Gastroesophageal sphincter (tissue), 4 donors: ENCODE data around the gene SLC29A2. TPM values are rescaled to one million over a fixed set of nuclear protein-coding genes. Genes with fewer than 3 reads are reported as not detected.

Experiments used
- ATAC-seq: fragments of 150-250 bp; one replicate; pipeline ENCODE4 v1.9.1; 2016; ENCODE audit warnings: mild to moderate bottlenecking, moderate library complexity
- H3K27ac ChIP-seq, 4 donors: fragments of 200-600 bp; sonication (generic) in 3 of 4; 1 replicate in 3 of 4; 2 replicates in 1 of 4; pipeline ENCODE4 v1.5.1; 2016 to 2019
- H3K27me3 ChIP-seq: fragments of 200-600 bp; sonication (generic); one replicate; pipeline ENCODE4 v1.5.1; 2019
- H3K36me3 ChIP-seq, 2 donors: fragments of 200-600 bp; sonication (generic); one replicate each; pipeline ENCODE4 v1.5.1; 2019; ENCODE audit warnings: control low read depth in 1 of 2
- H3K4me1 ChIP-seq, 3 donors: fragments of 200-600 bp; sonication (generic); 1 replicate in 2 of 3; 2 replicates in 1 of 3; pipeline ENCODE4 v1.5.1; 2016 to 2019; ENCODE audit warnings: control low read depth in 2 of 3
- H3K4me3 ChIP-seq, 2 donors: fragments of 200-600 bp; sonication (generic); one replicate each; pipeline ENCODE4 v1.5.1; 2019; ENCODE audit warnings: mild to moderate bottlenecking in 1 of 2, moderate library complexity in 1 of 2
- H3K9me3 ChIP-seq, 3 donors: fragments of 200-600 bp; sonication (generic); one replicate each; pipeline ENCODE4 v1.5.1; 2017 to 2019; ENCODE audit warnings: control low read depth in 2 of 3
- CTCF ChIP-seq, 4 experiments: fragments of 200-600 bp in 2 of 4; fragments of 450-650 bp in 2 of 4; sonication (generic) in 1 of 4; IDR thresholded peaks; one replicate each; pipeline ENCODE4 v1.5.1; 2017 to 2019; ENCODE audit warnings: antibody characterized with exemption in 4 of 4, mild to moderate bottlenecking in 2 of 4, moderate library complexity in 2 of 4
- EP300 ChIP-seq: sonication (generic); formaldehyde crosslinking; IDR thresholded peaks from one replicate; pipeline ENCODE4 v1.6.1; 2017; ENCODE audit warnings: antibody characterized with exemption, mild to moderate bottlenecking
- POLR2A ChIP-seq, 2 donors: fragments of 450-650 bp; IDR thresholded peaks; one replicate each; pipeline ENCODE4 v1.6.1; 2017; ENCODE audit warnings: antibody characterized with exemption in 2 of 2, mild to moderate bottlenecking in 2 of 2, moderate library complexity in 1 of 2
- POLR2AphosphoS5 ChIP-seq: sonication (generic); formaldehyde crosslinking; IDR thresholded peaks from one replicate; pipeline ENCODE4 v1.6.1; 2017; ENCODE audit warnings: antibody characterized with exemption
- WGBS, 2 donors: methylation state at CpG; one replicate each; pipeline ENCODE4 v1.1.5; 2018; ENCODE audit warnings: low coverage in 1 of 2; 5-methylcytosine and 5-hydroxymethylcytosine counted together
- total RNA-seq, 4 donors: library from RNA; depleted of rRNA; stranded (reverse); fragments of >200 nt; gene quantifications; one replicate each; pipeline ENCODE4 v1.1.0, GENCODE V29; 2016

SLC29A2 gene
- total RNA-seq, 4 donors from 2014 or later, result 0.27 to 3.2 (median 1.2) TPM

- no peaks in the 10 kb centered on the region for H3K9me3 ChIP-seq
- no peak for TF ChIP-seq CTCF (IDR thresholded peaks at IDR 0.05)
- TF ChIP-seq EP300, result no peak
- no peak for TF ChIP-seq POLR2A (IDR thresholded peaks at IDR 0.05)
- TF ChIP-seq POLR2AphosphoS5, result no peak
- H3K27ac ChIP-seq, result peak overlapping the region in 3 of 4 donors; percentile 55 to 73 (median 72)
- H3K36me3 ChIP-seq, result peaks cover 0 to 72% of the 10 kb centered on the region in 2 donors
- H3K27me3 ChIP-seq, result no peaks in the 10 kb centered on the region
- peak; percentile 14 for ATAC-seq
- 11% methylated on average over 3 of the region's 35 CpGs; no CpG with 5 or more reads in 1 of the 2 donors for WGBS, 2 donors
- H3K4me3 ChIP-seq, result peak overlapping the region; percentile 33 to 60
- H3K4me1 ChIP-seq, result peaks cover 0 to 32% (median 22%) of the 10 kb centered on the region in 3 donors
Measured at GRCh38 chr11:66335531-66336233, 35.9 kb downstream of the SLC29A2 start.

- H3K4me3 ChIP-seq, result peak overlapping the region in 1 of 2 donors; percentile 60
- WGBS, 2 donors, result no CpG with 5 or more reads among the region's 42 CpGs
- no peak for TF ChIP-seq POLR2AphosphoS5
- TF ChIP-seq POLR2A (IDR thresholded peaks at IDR 0.05), result no peak
- no peak for TF ChIP-seq EP300
- TF ChIP-seq CTCF (IDR thresholded peaks at IDR 0.05), result no peak
Measured at GRCh38 chr11:66334605-66335442, 36.7 kb downstream of the SLC29A2 start.

GRCh38 chr11:66333896-66334604, 37.5 kb downstream of the SLC29A2 start:
- TF ChIP-seq CTCF (IDR thresholded peaks at IDR 0.05) (no peak), POLR2A (IDR thresholded peaks at IDR 0.05) (no peak), EP300 (no peak), POLR2AphosphoS5 (no peak)
- Histone ChIP-seq H3K36me3 (peaks cover 0 to 56% of the 10 kb centered on the region in 2 donors), H3K9me3 (no peaks in the 10 kb centered on the region), H3K4me3 (no peak overlapping the region), H3K27me3 (no peaks in the 10 kb centered on the region), H3K4me1 (peaks cover 0 to 32% (median 23%) of the 10 kb centered on the region in 3 donors), H3K27ac (no peak overlapping the region)
- no peak for ATAC-seq
- WGBS, 2 donors, result 80 to 81% methylated on average over 2 to 9 of the region's 29 CpGs

More at GRCh38 chr11:66334605-66335442, 36.7 kb downstream of the SLC29A2 start:
- H3K27me3 ChIP-seq, result no peaks in the 10 kb centered on the region
- ATAC-seq, result no peak
- H3K27ac ChIP-seq, result peak overlapping the region in 1 of 4 donors; percentile 73
- H3K36me3 ChIP-seq, result peaks cover 0 to 64% of the 10 kb centered on the region in 2 donors
- no peaks in the 10 kb centered on the region for H3K9me3 ChIP-seq
- H3K4me1 ChIP-seq, result peaks cover 0 to 32% (median 22%) of the 10 kb centered on the region in 3 donors

- TF ChIP-seq CTCF (IDR thresholded peaks at IDR 0.05), result no peak
- TF ChIP-seq POLR2AphosphoS5, result no peak
- TF ChIP-seq EP300, result no peak
- no peak for TF ChIP-seq POLR2A (IDR thresholded peaks at IDR 0.05)
- no peak overlapping the region for H3K27ac ChIP-seq
- H3K4me3 ChIP-seq, result no peak overlapping the region
- ATAC-seq, result no peak
- WGBS, 2 donors, result 86 to 100% methylated on average over 1 of the region's 19 CpGs
- H3K4me1 ChIP-seq, result peaks cover 0 to 38% (median 29%) of the 10 kb centered on the region in 3 donors
- no peaks in the 10 kb centered on the region for H3K27me3 ChIP-seq
- no peaks in the 10 kb centered on the region for H3K9me3 ChIP-seq
- H3K36me3 ChIP-seq, result peaks cover 0 to 49% of the 10 kb centered on the region in 2 donors
Measured at GRCh38 chr11:66333220-66333877, 38.2 kb downstream of the SLC29A2 start.
